Esophagus muscularis mucosa (tissue), 4 donors: ENCODE measurements around the gene TUFT1.

Experiments
- CTCF ChIP-seq, 3 experiments: fragments of 200-600 bp in 2 of 3; fragments of 450-650 bp in 1 of 3; sonication (generic) in 2 of 3; IDR thresholded peaks; one replicate each; pipeline ENCODE4 v1.5.1; 2017 to 2019; ENCODE audit warnings: antibody characterized with exemption in 3 of 3, mild to moderate bottlenecking in 2 of 3, moderate library complexity in 1 of 3
- EP300 ChIP-seq: sonication (generic); formaldehyde crosslinking; IDR thresholded peaks from one replicate; pipeline ENCODE4 v1.6.1; 2017; ENCODE audit warnings: antibody characterized with exemption
- POLR2A ChIP-seq: fragments of 450-650 bp; IDR thresholded peaks from one replicate; pipeline ENCODE4 v1.6.1; 2017; ENCODE audit warnings: antibody characterized with exemption, moderate library complexity, mild to moderate bottlenecking, low read depth
- POLR2AphosphoS5 ChIP-seq, 2 donors: sonication (generic); formaldehyde crosslinking; IDR thresholded peaks; one replicate each; pipeline ENCODE4 v1.6.1; 2017; ENCODE audit warnings: antibody characterized with exemption in 2 of 2

GRCh38 chr1:151570819-151571218 lies 30.7 kb downstream of the TUFT1 start:
- TF ChIP-seq POLR2AphosphoS5 (IDR thresholded peaks at IDR 0.05) (no peak), CTCF (IDR thresholded peaks at IDR 0.05) (no peak), POLR2A (no peak), EP300 (no peak)
